Esophagus squamous epithelium (tissue), 5 donors: Measurements from ENCODE around the gene FAM210B. TPM values are rescaled to one million over a fixed set of nuclear protein-coding genes. Genes with fewer than 3 reads are reported as not detected.

Source experiments
- DNase-seq: peaks from one replicate; lab custom pipeline; 2025; lab: John Stamatoyannopoulos, UW
- H3K27ac ChIP-seq, 4 donors: fragments of 200-600 bp; sonication (generic); one replicate each; pipeline ENCODE4 v1.5.1; 2016 to 2019; ENCODE audit warnings: mild to moderate bottlenecking in 1 of 4
- H3K27me3 ChIP-seq, 4 donors: fragments of 200-600 bp; sonication (generic); 1 replicate in 3 of 4; 2 replicates in 1 of 4; pipeline versions ENCODE4 v1.5.1 to v1.6.0; 2017 to 2021; ENCODE audit warnings: antibody characterized with exemption in 1 of 4
- H3K36me3 ChIP-seq, 3 donors: fragments of 200-600 bp; sonication (generic); one replicate each; pipeline ENCODE4 v1.5.1; 2016 to 2019
- H3K4me1 ChIP-seq, 3 donors: fragments of 200-600 bp; sonication (generic); one replicate each; pipeline ENCODE4 v1.5.1; 2017 to 2019
- H3K4me3 ChIP-seq, 4 donors: fragments of 200-600 bp; sonication (generic); 1 replicate in 3 of 4; 2 replicates in 1 of 4; pipeline ENCODE4 v1.5.1; 2016 to 2019; ENCODE audit warnings: mild to moderate bottlenecking in 2 of 4, moderate library complexity in 1 of 4
- H3K9me3 ChIP-seq, 3 donors: fragments of 200-600 bp; sonication (generic); one replicate each; pipeline ENCODE4 v1.5.1; 2016 to 2019
- POLR2A ChIP-seq, 4 donors: fragments of 450-650 bp; IDR thresholded peaks; one replicate each; pipeline ENCODE4 v1.6.1; 2017; ENCODE audit warnings: antibody characterized with exemption in 4 of 4, mild to moderate bottlenecking in 4 of 4, moderate library complexity in 3 of 4
- WGBS, 2 donors: methylation state at CpG; one replicate each; pipeline ENCODE4 v1.1.5; 2018; 5-methylcytosine and 5-hydroxymethylcytosine counted together
- intact Hi-C: fragments of 100-400 bp; cut with DNase I; formaldehyde crosslinking; loops from one replicate; pipeline ENCODE4 v1.15.0; 2022
- total RNA-seq, 4 donors: library from RNA; depleted of rRNA; stranded (reverse); fragments of >200 nt; gene quantifications; one replicate each; pipeline ENCODE4 v1.1.0, GENCODE V29; 2016
- TF ChIP-seq, protein P1 (sequence below), 6 experiments: fragments of 450-650 bp in 4 of 6; fragments of 200-600 bp in 2 of 6; sonication (generic) in 2 of 6; IDR thresholded peaks; one replicate each; pipeline ENCODE4 v1.5.1; 2016 to 2019; ENCODE audit warnings: antibody characterized with exemption in 6 of 6, mild to moderate bottlenecking in 4 of 6, moderate library complexity in 4 of 6
- donor health status: DM: yes; HTN: yes; CAD: no.

Gene FAM210B
- total RNA-seq, 4 donors from 2014 or later, result 14.0 to 46.2 (median 29.1) TPM

DNA sequence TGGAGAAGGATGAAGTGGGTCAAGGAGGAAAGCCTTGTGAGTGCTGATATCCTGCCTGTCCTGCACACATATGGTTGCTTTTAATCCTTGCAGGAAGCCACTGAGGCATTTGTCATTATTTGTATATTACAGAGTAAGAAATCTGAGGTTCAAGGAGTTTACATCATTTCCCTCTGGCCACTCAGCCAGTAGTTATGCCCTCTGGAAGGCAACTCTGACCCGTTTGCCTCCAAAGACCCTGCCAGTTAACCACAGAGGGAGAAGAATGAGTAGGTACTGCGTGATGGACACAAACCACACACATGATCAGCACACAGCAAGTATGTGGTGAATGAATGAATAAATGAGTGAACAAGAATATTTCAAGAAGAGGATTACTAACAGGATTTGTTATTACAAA lies 7.9 kb upstream of the FAM210B start:
- no peak for DNase-seq
- Histone ChIP-seq H3K27ac (no peak overlapping the region), H3K36me3 (no peaks in the 10 kb centered on the region), H3K4me3 (no peak overlapping the region), H3K4me1 (peaks cover 0 to 4% (median 0%) of the 10 kb centered on the region in 3 donors), H3K9me3 (no peaks in the 10 kb centered on the region), H3K27me3 (peaks cover 0 to 10% (median 0%) of the 10 kb centered on the region in 4 donors)
- TF ChIP-seq POLR2A (IDR thresholded peaks at IDR 0.05), result no peak
- TF ChIP-seq, protein P1, sequence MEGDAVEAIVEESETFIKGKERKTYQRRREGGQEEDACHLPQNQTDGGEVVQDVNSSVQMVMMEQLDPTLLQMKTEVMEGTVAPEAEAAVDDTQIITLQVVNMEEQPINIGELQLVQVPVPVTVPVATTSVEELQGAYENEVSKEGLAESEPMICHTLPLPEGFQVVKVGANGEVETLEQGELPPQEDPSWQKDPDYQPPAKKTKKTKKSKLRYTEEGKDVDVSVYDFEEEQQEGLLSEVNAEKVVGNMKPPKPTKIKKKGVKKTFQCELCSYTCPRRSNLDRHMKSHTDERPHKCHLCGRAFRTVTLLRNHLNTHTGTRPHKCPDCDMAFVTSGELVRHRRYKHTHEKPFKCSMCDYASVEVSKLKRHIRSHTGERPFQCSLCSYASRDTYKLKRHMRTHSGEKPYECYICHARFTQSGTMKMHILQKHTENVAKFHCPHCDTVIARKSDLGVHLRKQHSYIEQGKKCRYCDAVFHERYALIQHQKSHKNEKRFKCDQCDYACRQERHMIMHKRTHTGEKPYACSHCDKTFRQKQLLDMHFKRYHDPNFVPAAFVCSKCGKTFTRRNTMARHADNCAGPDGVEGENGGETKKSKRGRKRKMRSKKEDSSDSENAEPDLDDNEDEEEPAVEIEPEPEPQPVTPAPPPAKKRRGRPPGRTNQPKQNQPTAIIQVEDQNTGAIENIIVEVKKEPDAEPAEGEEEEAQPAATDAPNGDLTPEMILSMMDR (IDR thresholded peaks at IDR 0.05), result no peak
- intact Hi-C loops, result no loop called here
- WGBS, 2 donors, result 62 to 82% methylated on average over 2 of the region's 2 CpGs

- 56 to 65% methylated on average over 5 of the region's 5 CpGs for WGBS, 2 donors
- Histone ChIP-seq H3K27ac (no peak overlapping the region), H3K4me3 (no peak overlapping the region), H3K4me1 (peaks cover 0 to 8% (median 0%) of the 10 kb centered on the region in 3 donors), H3K36me3 (no peaks in the 10 kb centered on the region), H3K27me3 (no peaks in the 10 kb centered on the region), H3K9me3 (no peaks in the 10 kb centered on the region)
- intact Hi-C loops, result no loop called here
- no peak for TF ChIP-seq POLR2A (IDR thresholded peaks at IDR 0.05)
- TF ChIP-seq, protein P1 (IDR thresholded peaks at IDR 0.05), result no peak
- no peak for DNase-seq
These were observed 6.3 kb upstream of the FAM210B start for GRCh38 chr20:56352345-56353055.

GRCh38 chr20:56353356-56353755 lies 5.4 kb upstream of the FAM210B start:
- DNase-seq, result no peak
- no peak for TF ChIP-seq POLR2A (IDR thresholded peaks at IDR 0.05)
- TF ChIP-seq, protein P1 (IDR thresholded peaks at IDR 0.05), result no peak
- Histone ChIP-seq H3K4me1 (peaks cover 0 to 11% (median 0%) of the 10 kb centered on the region in 3 donors), H3K36me3 (no peaks in the 10 kb centered on the region), H3K4me3 (no peak overlapping the region), H3K27ac (no peak overlapping the region), H3K27me3 (no peaks in the 10 kb centered on the region), H3K9me3 (no peaks in the 10 kb centered on the region)
- intact Hi-C loops, result no loop called here
- 69 to 70% methylated on average over 4 of the region's 4 CpGs for WGBS, 2 donors

DNA sequence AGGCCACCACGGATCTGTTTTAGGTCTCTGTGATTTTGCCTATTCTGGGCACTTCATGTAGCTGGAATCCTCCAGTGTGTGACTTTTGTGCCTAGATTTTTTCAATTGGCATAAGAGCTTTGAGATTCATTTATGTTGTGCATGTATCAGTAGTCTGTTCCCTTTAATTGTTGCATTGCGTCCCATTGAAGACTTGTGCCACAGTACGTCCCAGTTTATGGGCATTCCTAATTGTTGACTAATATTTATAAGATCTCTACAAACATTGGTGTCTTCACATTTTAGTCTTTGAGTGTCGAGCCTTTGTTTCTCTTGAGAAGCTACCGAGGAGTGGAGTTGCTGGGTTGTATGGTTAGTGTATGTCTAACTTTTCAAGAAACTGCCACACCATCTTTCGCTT lies 704 bp upstream of the FAM210B start:
- DNase-seq, result no peak
- H3K27ac ChIP-seq, result peak overlapping the region in 1 of 4 donors; percentile 19
- H3K4me3 ChIP-seq, result peak overlapping the region in 2 of 4 donors; percentile 69 to 91
- peaks cover 0 to 15% (median 0%) of the 10 kb centered on the region in 3 donors for H3K36me3 ChIP-seq
- intact Hi-C loops, result no loop called here
- WGBS, 2 donors, result 46 to 72% methylated on average over 6 of the region's 6 CpGs
- H3K27me3 ChIP-seq, result no peaks in the 10 kb centered on the region
- TF ChIP-seq, protein P1 (IDR thresholded peaks at IDR 0.05), result no peak
- H3K4me1 ChIP-seq, result peaks cover 12 to 49% (median 16%) of the 10 kb centered on the region in 3 donors
- no peaks in the 10 kb centered on the region for H3K9me3 ChIP-seq
